Loucy (cell line): ENCODE measurements around the gene SLC16A5.

Experiments used
- EZH2phosphoT487 ChIP-seq: fragments of 200-600 bp; IDR thresholded peaks from 2 replicates; pipeline ENCODE4 v1.6.1; 2018; ENCODE audit warnings: antibody characterized with exemption, mild to moderate bottlenecking, moderate library complexity, borderline replicate concordance
- TF ChIP-seq, protein P1 (sequence below): fragments of 200-600 bp; sonication (generic); conservative IDR thresholded peaks from 2 replicates; pipeline ENCODE4 v1.5.1; 2014; ENCODE audit warnings: mild to moderate bottlenecking, antibody characterized with exemption, low read length

DNA sequence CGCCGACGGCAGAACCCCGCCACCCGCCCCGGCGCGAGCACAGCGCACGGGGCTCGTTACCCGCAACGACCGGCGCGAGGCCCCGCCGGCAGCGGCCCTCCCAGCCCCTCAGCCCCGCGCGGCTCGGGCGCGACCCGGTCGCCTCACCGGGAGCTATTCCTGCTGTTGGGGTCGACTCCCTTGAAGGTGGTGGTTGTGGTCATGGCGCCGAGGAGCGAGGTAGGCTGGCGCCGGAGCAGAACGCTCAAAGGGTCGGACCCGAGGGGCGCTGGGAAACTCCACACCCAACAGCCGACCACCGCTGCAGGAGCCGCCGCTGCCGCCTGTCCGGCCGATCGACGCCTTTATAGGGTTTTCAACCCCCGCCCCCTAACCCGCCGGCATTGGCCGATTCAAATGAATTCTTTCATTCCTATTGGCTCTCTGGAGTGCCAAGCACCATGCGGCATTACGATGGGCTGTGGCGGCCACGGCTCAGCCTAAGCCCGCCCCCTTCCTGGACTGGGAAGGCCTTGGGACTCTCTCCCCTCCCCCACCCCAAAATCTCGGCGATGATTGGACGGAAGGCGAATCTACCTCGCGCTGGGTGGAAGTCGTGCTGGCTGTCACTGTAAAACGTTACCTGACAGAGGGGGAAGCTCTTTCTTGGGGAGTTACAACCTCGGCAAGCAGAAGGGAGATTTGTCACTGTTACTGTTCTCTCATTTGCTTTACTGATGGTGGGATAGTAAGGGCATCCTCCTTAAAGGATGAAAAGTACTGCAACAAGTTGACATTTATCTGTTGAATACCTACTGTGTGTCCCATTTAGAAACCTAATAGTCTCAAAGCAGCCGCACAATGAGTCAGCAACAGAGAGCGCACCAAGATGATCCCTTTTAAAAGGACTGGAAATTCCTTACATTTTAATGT, 66.7 kb downstream of the SLC16A5 start, which contains the start of gene JPT1:
- TF ChIP-seq, protein P1, sequence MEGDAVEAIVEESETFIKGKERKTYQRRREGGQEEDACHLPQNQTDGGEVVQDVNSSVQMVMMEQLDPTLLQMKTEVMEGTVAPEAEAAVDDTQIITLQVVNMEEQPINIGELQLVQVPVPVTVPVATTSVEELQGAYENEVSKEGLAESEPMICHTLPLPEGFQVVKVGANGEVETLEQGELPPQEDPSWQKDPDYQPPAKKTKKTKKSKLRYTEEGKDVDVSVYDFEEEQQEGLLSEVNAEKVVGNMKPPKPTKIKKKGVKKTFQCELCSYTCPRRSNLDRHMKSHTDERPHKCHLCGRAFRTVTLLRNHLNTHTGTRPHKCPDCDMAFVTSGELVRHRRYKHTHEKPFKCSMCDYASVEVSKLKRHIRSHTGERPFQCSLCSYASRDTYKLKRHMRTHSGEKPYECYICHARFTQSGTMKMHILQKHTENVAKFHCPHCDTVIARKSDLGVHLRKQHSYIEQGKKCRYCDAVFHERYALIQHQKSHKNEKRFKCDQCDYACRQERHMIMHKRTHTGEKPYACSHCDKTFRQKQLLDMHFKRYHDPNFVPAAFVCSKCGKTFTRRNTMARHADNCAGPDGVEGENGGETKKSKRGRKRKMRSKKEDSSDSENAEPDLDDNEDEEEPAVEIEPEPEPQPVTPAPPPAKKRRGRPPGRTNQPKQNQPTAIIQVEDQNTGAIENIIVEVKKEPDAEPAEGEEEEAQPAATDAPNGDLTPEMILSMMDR = no peak
- no peak for TF ChIP-seq EZH2phosphoT487
